ENCODE results near the gene RDM1.

GRCh38 chr17:35972066-35972465, 41.5 kb upstream of the RDM1 start:
- TF ChIP-seq, protein P1, sequence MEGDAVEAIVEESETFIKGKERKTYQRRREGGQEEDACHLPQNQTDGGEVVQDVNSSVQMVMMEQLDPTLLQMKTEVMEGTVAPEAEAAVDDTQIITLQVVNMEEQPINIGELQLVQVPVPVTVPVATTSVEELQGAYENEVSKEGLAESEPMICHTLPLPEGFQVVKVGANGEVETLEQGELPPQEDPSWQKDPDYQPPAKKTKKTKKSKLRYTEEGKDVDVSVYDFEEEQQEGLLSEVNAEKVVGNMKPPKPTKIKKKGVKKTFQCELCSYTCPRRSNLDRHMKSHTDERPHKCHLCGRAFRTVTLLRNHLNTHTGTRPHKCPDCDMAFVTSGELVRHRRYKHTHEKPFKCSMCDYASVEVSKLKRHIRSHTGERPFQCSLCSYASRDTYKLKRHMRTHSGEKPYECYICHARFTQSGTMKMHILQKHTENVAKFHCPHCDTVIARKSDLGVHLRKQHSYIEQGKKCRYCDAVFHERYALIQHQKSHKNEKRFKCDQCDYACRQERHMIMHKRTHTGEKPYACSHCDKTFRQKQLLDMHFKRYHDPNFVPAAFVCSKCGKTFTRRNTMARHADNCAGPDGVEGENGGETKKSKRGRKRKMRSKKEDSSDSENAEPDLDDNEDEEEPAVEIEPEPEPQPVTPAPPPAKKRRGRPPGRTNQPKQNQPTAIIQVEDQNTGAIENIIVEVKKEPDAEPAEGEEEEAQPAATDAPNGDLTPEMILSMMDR (IDR thresholded peaks at IDR 0.05) = no peak
- TF ChIP-seq POLR2A (IDR thresholded peaks at IDR 0.05) = no peak
